ENCODE data around the gene INPP4A.

INPP4A gene

GRCh38 chr2:98508709-98509066 is 64.0 kb downstream of the INPP4A start:
- Histone ChIP-seq H3K36me3 (ENCODE audit: control insufficient read depth in 2 of 2, insufficient read depth in 1 of 2, low read length in 2 of 2) (no peaks in the 10 kb centered on the region), H3K9me3 (ENCODE audit: control insufficient read depth, insufficient read depth, low read depth, low read length) (no peaks in the 10 kb centered on the region), H3K4me3 (ENCODE audit: low read depth, low read length) (no peak overlapping the region), H3K4me1 (ENCODE audit: control insufficient read depth, insufficient read depth, low read length) (peaks cover 17% of the 10 kb centered on the region), H3K27ac (ENCODE audit: extremely low read depth, low read depth, low read length) (no peak overlapping the region)
- POLR2A ChIA-PET = no interaction called here
- CTCF ChIA-PET = no interaction called here
- no peak for TF ChIP-seq ZNF548 (tag by site-specific recombination; IDR thresholded peaks at IDR 0.05)
- no peak for TF ChIP-seq SALL2 (tag by site-specific recombination; IDR thresholded peaks at IDR 0.05; ENCODE audit: borderline replicate concordance)
- no peak for TF ChIP-seq PRDM10 (tag by site-specific recombination; IDR thresholded peaks at IDR 0.05)
- no peak for TF ChIP-seq ZNF211 (tag by site-specific recombination; IDR thresholded peaks at IDR 0.05; ENCODE audit: low read depth)
- TF ChIP-seq HOXC10 (CRISPR knock-in tag; IDR thresholded peaks at IDR 0.05) = no peak
- no peak for TF ChIP-seq ZNF561 (tag by site-specific recombination; IDR thresholded peaks at IDR 0.05; ENCODE audit: borderline replicate concordance)
- TF ChIP-seq ZBTB21 (tag by site-specific recombination; IDR thresholded peaks at IDR 0.05) = no peak
- no peak for TF ChIP-seq GLI2 (tag by site-specific recombination; IDR thresholded peaks at IDR 0.05; ENCODE audit: borderline replicate concordance, low read depth)
- no peak for TF ChIP-seq ZNF184 (tag by site-specific recombination; IDR thresholded peaks at IDR 0.05)
- no peak for TF ChIP-seq ZNF621 (tag by site-specific recombination; IDR thresholded peaks at IDR 0.05)
- no peak for TF ChIP-seq ZBTB6 (tag by site-specific recombination; IDR thresholded peaks at IDR 0.05)
- TF ChIP-seq PRDM6 (tag by site-specific recombination; IDR thresholded peaks at IDR 0.05) = no peak
- TF ChIP-seq ZBTB7A (tag by site-specific recombination; IDR thresholded peaks at IDR 0.05; ENCODE audit: low read depth) = no peak
- no peak for TF ChIP-seq ZNF777 (tag by site-specific recombination; IDR thresholded peaks at IDR 0.05; ENCODE audit: borderline replicate concordance)
- no peak for TF ChIP-seq ZNF48 (tag by site-specific recombination; IDR thresholded peaks at IDR 0.05)

GRCh38 chr2:98509542-98510321 is 65.1 kb downstream of the INPP4A start:
- Histone ChIP-seq H3K27ac (ENCODE audit: extremely low read depth, low read depth, low read length) (no peak overlapping the region), H3K36me3 (ENCODE audit: control insufficient read depth in 2 of 2, insufficient read depth in 1 of 2, low read length in 2 of 2) (no peaks in the 10 kb centered on the region), H3K4me1 (ENCODE audit: control insufficient read depth, insufficient read depth, low read length) (peaks cover 10% of the 10 kb centered on the region), H3K9me3 (ENCODE audit: control insufficient read depth, insufficient read depth, low read depth, low read length) (no peaks in the 10 kb centered on the region), H3K4me3 (ENCODE audit: low read depth, low read length) (no peak overlapping the region)
- ChIA-PET CTCF (interaction anchor here (0.6 kb wide), 2 partner anchors 22 to 931 kb away, joined by 3 read pairs; no protein-coding TSS in a partner anchor), POLR2A (no interaction called here)
- TF ChIP-seq ZBTB11 (tag by site-specific recombination; conservative IDR thresholded peaks at IDR 0.05; ENCODE audit: low read depth) = no peak
- no peak for TF ChIP-seq ZNF140 (tag by site-specific recombination; IDR thresholded peaks at IDR 0.05)
- TF ChIP-seq ZSCAN18 (tag by site-specific recombination; IDR thresholded peaks at IDR 0.05) = no peak
- no peak for TF ChIP-seq ZNF514 (tag by site-specific recombination; IDR thresholded peaks at IDR 0.05)
- TF ChIP-seq ZNF155 (tag by site-specific recombination; IDR thresholded peaks at IDR 0.05) = no peak
- no peak for TF ChIP-seq CTCF (tag by site-specific recombination; IDR thresholded peaks at IDR 0.05)

Data from HEK293 (cell line).